Measurements from ENCODE around the gene FBXO3. TPM values are rescaled to one million over a fixed set of nuclear protein-coding genes. Genes with fewer than 3 reads are reported as not detected.

The FBXO3 gene
- total and polyA plus RNA-seq, 2 of the 8 experiments (the other 6 are each of a cell fraction or from before 2014, with no cell fraction given), result 15.9 to 25.7 TPM

GRCh38 chr11:33775832-33776470 is 1.6 kb upstream of the FBXO3 start:
- WGBS, 2 experiments (ENCODE audit: extremely low coverage in 1 of 2, insufficient coverage in 1 of 2, insufficient read length in 1 of 2, insufficient replicate concordance in 2 of 2, low coverage in 1 of 2, low lambda C conversion rate in 2 of 2, missing lambda C conversion rate in 1 of 2), result 87% methylated on average over 1 of the region's 1 CpG; no CpG with 5 or more reads in 1 of the 2 experiments
- no peak overlapping the region; a peak in 1 of 4 replicates for H3K4me2 ChIP-seq (ENCODE audit: insufficient read depth in 1 of 2, low read depth in 2 of 2, low read length in 2 of 2)
- H3K36me3 ChIP-seq (ENCODE audit: control insufficient read depth in 2 of 4, insufficient read depth in 4 of 4, low read length in 3 of 4), result no peaks in the 10 kb centered on the region
- no peak overlapping the region for H3K27ac ChIP-seq (ENCODE audit: low read depth, low read length)
- 0 out of 4 replicates have a peak, but pooled peaks cover 0 to 9% of the 10 kb centered on the region in 2 experiments for H3K79me2 ChIP-seq (ENCODE audit: control insufficient read depth in 1 of 2, insufficient read depth in 2 of 2, low read length in 2 of 2)
- H3K23ac ChIP-seq (ENCODE audit: insufficient read length), result no peak overlapping the region
- H3K18ac ChIP-seq (ENCODE audit: extremely low read depth, low read length), result no peak overlapping the region
- no peak overlapping the region for H4K5ac ChIP-seq (ENCODE audit: insufficient read length, low read depth, low read length)
- no peak overlapping the region for H4K8ac ChIP-seq (ENCODE audit: extremely low read depth, insufficient read depth, low read length)
- H3K27me3 ChIP-seq (replicated peaks in 1 of 4; ENCODE audit: control insufficient read depth in 3 of 4, extremely low read depth in 1 of 4, insufficient read depth in 3 of 4, low read length in 3 of 4), result peaks cover 0 to 13% (median 3%) of the 10 kb centered on the region in 4 experiments; a peak in 3 of 7 replicates
- H2BK120ac ChIP-seq (replicated peaks; ENCODE audit: low read depth, low read length), result no peak overlapping the region
- peak overlapping the region; percentile 59 for H4K91ac ChIP-seq (replicated peaks; ENCODE audit: insufficient read length, low read length)
- no peak overlapping the region for H2BK5ac ChIP-seq (ENCODE audit: low read depth, low read length)
- no peaks in the 10 kb centered on the region for H3K79me1 ChIP-seq (ENCODE audit: low read depth, low read length)
- no peaks in the 10 kb centered on the region for H3K9me3 ChIP-seq (ENCODE audit: insufficient read depth in 2 of 2, low read depth in 1 of 2, low read length in 1 of 2)
- H3K23me2 ChIP-seq (ENCODE audit: low read depth, low read length), result peaks cover 7% of the 10 kb centered on the region; the same call in 1 of the 2 replicates
- H2BK12ac ChIP-seq (ENCODE audit: low read depth, low read length), result no peak overlapping the region
- H4K20me1 ChIP-seq (replicated peaks in 1 of 2; ENCODE audit: control insufficient read depth in 1 of 2, insufficient read depth in 2 of 2, low read length in 2 of 2), result peaks cover 2 to 13% of the 10 kb centered on the region in 2 experiments
- H2AK5ac ChIP-seq (ENCODE audit: low read depth, low read length), result no peak overlapping the region
- no peak overlapping the region for H3K4me3 ChIP-seq (ENCODE audit: extremely low read depth in 1 of 4, insufficient read depth in 2 of 4, low read depth in 3 of 4, low read length in 4 of 4)
- CTCF ChIA-PET (ENCODE audit: partially characterized antibody), result interaction anchor here (1.0 to 1.1 kb wide), 3 partner anchors 26 to 60 kb away, joined by 3 to 4 read pairs (median 3); no protein-coding TSS in a partner anchor
- H3K9ac ChIP-seq (replicated peaks in 1 of 4; ENCODE audit: extremely low read depth in 1 of 4, low read depth in 3 of 4, low read length in 3 of 4), result no peak overlapping the region
- no peak overlapping the region for H2BK20ac ChIP-seq (ENCODE audit: low read length)
- DNase-seq (ENCODE audit: low read depth in 1 of 2, low spot score in 2 of 2), result no peak
- no peak for FAIRE-seq
- no peak overlapping the region for H2AFZ ChIP-seq (ENCODE audit: low read length)
- POLR2A ChIA-PET (ENCODE audit: partially characterized antibody), result interaction anchor here (2.1 kb wide), 1 partner anchor 75 kb away, joined by 7 read pairs; the partner anchor contains the start of gene C11orf91
- no peak overlapping the region for H3K14ac ChIP-seq (ENCODE audit: insufficient read length)
- peaks cover 11 to 17% (median 13%) of the 10 kb centered on the region in 4 experiments for H3K4me1 ChIP-seq (replicated peaks in 1 of 4; ENCODE audit: control insufficient read depth in 3 of 4, insufficient read depth in 4 of 4, low read length in 3 of 4)
- H3K4ac ChIP-seq (replicated peaks; ENCODE audit: insufficient read length, low read depth, low read length), result peak overlapping the region; percentile 32
- no peak overlapping the region for H2BK15ac ChIP-seq (ENCODE audit: low read length)
- H3K56ac ChIP-seq (replicated peaks; ENCODE audit: insufficient read length, low read depth, low read length), result no peak overlapping the region
- no peak for TF ChIP-seq TAF7 (optimal IDR thresholded peaks at IDR 0.05; ENCODE audit: borderline replicate concordance, low read depth, low read length)

All from H1 (cell line).